GM23338 (cell line): ENCODE data around the gene DDI2. TPM values are rescaled to one million over a fixed set of nuclear protein-coding genes. Genes with fewer than 3 reads are reported as not detected.

Experiments
- ATAC-seq: fragments of 200-7000 bp; cut with Tn5 transposase; 3 replicates; pipeline ENCODE4 v1.9.1; 2020
- DNase-seq: peaks from one replicate; pipeline ENCODE4 v3.0.0-alpha.2; 2015; ENCODE audit warnings: low spot score
- H2AFZ ChIP-seq: fragments of 200-600 bp; sonication (generic); 2 replicates; pipeline ENCODE4 v1.8.0; 2016; ENCODE audit warnings: antibody characterized with exemption, mild to moderate bottlenecking, moderate library complexity
- H3F3A ChIP-seq: fragments of 200-600 bp; sonication (generic); replicated peaks from 2 replicates; pipeline ENCODE4 v1.8.0; 2017; ENCODE audit warnings: antibody characterized with exemption, mixed run types, low read depth
- H3K27ac ChIP-seq: fragments of 200-600 bp; sonication (generic); 2 replicates; pipeline ENCODE4 v1.6.1; 2016; ENCODE audit warnings: low read depth
- H3K27me3 ChIP-seq: fragments of 200-600 bp; sonication (generic); 2 replicates; pipeline ENCODE4 v1.8.0; 2016; ENCODE audit warnings: mild to moderate bottlenecking, mixed run types, moderate library complexity; ENCODE audit not compliant: insufficient read depth
- H3K36me3 ChIP-seq: fragments of 200-600 bp; sonication (generic); 2 replicates; pipeline ENCODE4 v1.8.0; 2016; ENCODE audit warnings: mild to moderate bottlenecking; ENCODE audit not compliant: insufficient read depth
- H3K4me1 ChIP-seq: fragments of 200-600 bp; sonication (generic); 2 replicates; pipeline ENCODE4 v1.8.0; 2016; ENCODE audit warnings: mild to moderate bottlenecking, moderate library complexity; ENCODE audit not compliant: insufficient read depth
- H3K4me2 ChIP-seq: fragments of 200-600 bp; sonication (generic); 2 replicates; pipeline ENCODE4 v1.7.1; 2017; ENCODE audit warnings: mixed run types
- H3K4me3 ChIP-seq: fragments of 200-600 bp; sonication (generic); 2 replicates; pipeline ENCODE4 v1.6.1; 2016; ENCODE audit warnings: mixed run types
- H3K79me2 ChIP-seq: fragments of 200-600 bp; sonication (generic); replicated peaks from 2 replicates; pipeline ENCODE4 v1.8.0; 2017; ENCODE audit warnings: mild to moderate bottlenecking; ENCODE audit not compliant: insufficient read depth
- H3K9me2 ChIP-seq: fragments of 200-600 bp; sonication (generic); 2 replicates; pipeline ENCODE4 v1.8.0; 2017; ENCODE audit not compliant: insufficient read depth
- H4K20me1 ChIP-seq: fragments of 200-600 bp; sonication (generic); replicated peaks from 2 replicates; pipeline ENCODE4 v1.8.0; 2017; ENCODE audit warnings: mild to moderate bottlenecking; ENCODE audit not compliant: insufficient read depth
- H3K27ac Mint-ChIP-seq: 2 replicates; pipeline ENCODE4 v1.8.0; 2020; ENCODE audit warnings: inconsistent platforms, mild to moderate bottlenecking, moderate library complexity, mixed read lengths
- H3K27me3 Mint-ChIP-seq: 3 replicates; pipeline ENCODE4 v1.8.0; 2022; ENCODE audit warnings: low read depth, mild to moderate bottlenecking, moderate library complexity, mixed read lengths, inconsistent platforms; ENCODE audit not compliant: insufficient read depth, poor library complexity
- H3K36me3 Mint-ChIP-seq: 3 replicates; pipeline ENCODE4 v1.8.0; 2021; ENCODE audit warnings: low read depth, mild to moderate bottlenecking, inconsistent platforms, moderate library complexity, mixed read lengths
- H3K4me1 Mint-ChIP-seq: 3 replicates; pipeline ENCODE4 v1.8.0; 2020; ENCODE audit warnings: mild to moderate bottlenecking, inconsistent platforms, mixed read lengths
- H3K4me3 Mint-ChIP-seq: 3 replicates; pipeline ENCODE4 v1.8.0; 2021; ENCODE audit warnings: moderate library complexity, mild to moderate bottlenecking, inconsistent platforms, mixed read lengths
- H3K9me3 Mint-ChIP-seq: 3 replicates; pipeline ENCODE4 v1.8.0; 2020; ENCODE audit warnings: moderate library complexity, mild to moderate bottlenecking, inconsistent platforms, mixed read lengths
- CREB1 ChIP-seq: fragments of 250-450 bp; sonication (Bioruptor Pico); IDR thresholded peaks from 2 replicates; pipeline ENCODE4 v1.5.0; 2020; ENCODE audit warnings: low read depth, mild to moderate bottlenecking, moderate library complexity
- ETS1 ChIP-seq: IDR thresholded peaks from 2 replicates; pipeline ENCODE4 v1.6.1; 2016; ENCODE audit warnings: antibody characterized with exemption
- EZH2 ChIP-seq: fragments of 200-600 bp; sonication (generic); IDR thresholded peaks from one replicate; pipeline ENCODE4 v1.8.0; 2017; ENCODE audit warnings: antibody characterized with exemption, mild to moderate bottlenecking, low read depth; ENCODE audit not compliant: unreplicated experiment
- EZH2phosphoT487 ChIP-seq: fragments of 200-600 bp; sonication (generic); IDR thresholded peaks from one replicate; pipeline ENCODE4 v1.8.1; 2018; ENCODE audit warnings: antibody characterized with exemption; ENCODE audit not compliant: unreplicated experiment
- JUNB ChIP-seq: IDR thresholded peaks from one replicate; pipeline ENCODE4 v1.6.1; 2016; ENCODE audit warnings: antibody characterized with exemption; ENCODE audit not compliant: unreplicated experiment
- REST ChIP-seq: IDR thresholded peaks from one replicate; pipeline ENCODE4 v1.6.1; 2018; ENCODE audit warnings: antibody characterized with exemption; ENCODE audit not compliant: unreplicated experiment
- STAT1 ChIP-seq: IDR thresholded peaks from one replicate; pipeline ENCODE4 v1.6.1; 2016; ENCODE audit warnings: antibody characterized with exemption; ENCODE audit not compliant: unreplicated experiment
- ZNF114 ChIP-seq: fragments of 250-450 bp; sonication (Bioruptor Pico); IDR thresholded peaks from 2 replicates; pipeline ENCODE4 v1.5.0; 2020; ENCODE audit warnings: mild to moderate bottlenecking, moderate library complexity
- polyA plus RNA-seq: library from polyadenylated mRNA; unstranded; fragments of >200 nt; fragmentation: Nextera tagmentation; extraction: Ambion mirVana; gene quantifications from 2 replicates; pipeline ENCODE4 v1.2.1, GENCODE V29; 2016
- total RNA-seq: library from RNA; depleted of rRNA; stranded (reverse); fragments of >200 nt; shearing (Covaris generic); gene quantifications from 2 replicates; pipeline ENCODE4 v1.2.3, GENCODE V29; 2014

Gene DDI2
- total and polyA plus RNA-seq, 2 experiments from 2014 or later: 8.0 to 43.3 TPM

- TF ChIP-seq ETS1 (no peak), REST (no peak), EZH2phosphoT487 (no peak), CREB1 (CRISPR knock-in tag) (no peak), JUNB (no peak)
Measured at GRCh38 chr1:15707239-15707925, 90.1 kb downstream of the DDI2 start (continued).

- peaks cover 2% of the 10 kb centered on the region; the same call in 2 of the 3 replicates for H3K36me3 Mint-ChIP-seq
- ATAC-seq (no peak), DNase-seq (no peak)
- Histone ChIP-seq H3K27me3 (no peaks in the 10 kb centered on the region), H3K4me2 (no peak overlapping the region), H3K36me3 (no peaks in the 10 kb centered on the region), H3K4me3 (no peak overlapping the region), H4K20me1 (peaks cover 26% of the 10 kb centered on the region), H3K9me2 (no peaks in the 10 kb centered on the region), H3K4me1 (no peaks in the 10 kb centered on the region), H3K79me2 (peaks cover 9% of the 10 kb centered on the region; the same call in 1 of the 2 replicates), H3K27ac (no peak overlapping the region), H3F3A (0 out of 2 replicates have a peak, but pooled peaks cover under 1% of the 10 kb centered on the region), H2AFZ (no peak overlapping the region)
- peaks cover 11% of the 10 kb centered on the region for H3K27me3 Mint-ChIP-seq
- no peak for TF ChIP-seq CREB1 (CRISPR knock-in tag)
- no peaks in the 10 kb centered on the region for H3K4me1 Mint-ChIP-seq
- no peaks in the 10 kb centered on the region for H3K9me3 Mint-ChIP-seq
- no peak overlapping the region for H3K27ac Mint-ChIP-seq
- H3K4me3 Mint-ChIP-seq: no peak overlapping the region
Measured at GRCh38 chr1:15708486-15709137, 91.4 kb downstream of the DDI2 start.

GRCh38 chr1:15709226-15709625, 92.0 kb downstream of the DDI2 start:
- H3K4me1 Mint-ChIP-seq: no peaks in the 10 kb centered on the region
- H3K36me3 ChIP-seq: no peaks in the 10 kb centered on the region
- no peak for ATAC-seq
- H2AFZ ChIP-seq: no peak overlapping the region
- no peaks in the 10 kb centered on the region for H3K4me1 ChIP-seq
- H3K4me3 Mint-ChIP-seq: no peak overlapping the region
- H3K27ac Mint-ChIP-seq: no peak overlapping the region
- H3K9me3 Mint-ChIP-seq: no peaks in the 10 kb centered on the region
- no peaks in the 10 kb centered on the region for H3K9me2 ChIP-seq
- no peak overlapping the region for H3K27ac ChIP-seq
- no peaks in the 10 kb centered on the region for H3K27me3 ChIP-seq
- H3K36me3 Mint-ChIP-seq: peaks cover 2% of the 10 kb centered on the region; the same call in 2 of the 3 replicates
- no peaks in the 10 kb centered on the region for H3F3A ChIP-seq
- no peak overlapping the region for H3K4me3 ChIP-seq
- DNase-seq: no peak
- H3K79me2 ChIP-seq: peaks cover 11% of the 10 kb centered on the region
- peaks cover 26% of the 10 kb centered on the region for H4K20me1 ChIP-seq
- no peak overlapping the region for H3K4me2 ChIP-seq
- peaks cover 11% of the 10 kb centered on the region for H3K27me3 Mint-ChIP-seq
- no peak for TF ChIP-seq EZH2
- TF ChIP-seq ZNF114: no peak
- no peak for TF ChIP-seq REST
- TF ChIP-seq STAT1: no peak
